ENCODE data around the gene GGPS1. TPM values are rescaled to one million over a fixed set of nuclear protein-coding genes. Genes with fewer than 3 reads are reported as not detected.

The GGPS1 gene
- total and polyA plus RNA-seq, 2 donors (not counting 1 experiment from before 2014, with no cell fraction given) = 13.4 to 46.8 TPM

- peaks cover 9% of the 10 kb centered on the region for H4K20me1 ChIP-seq (ENCODE audit: control insufficient read depth, insufficient read depth, low read length, poor library complexity, severe bottlenecking)
- peaks cover 53% of the 10 kb centered on the region for H3K79me2 ChIP-seq (ENCODE audit: control insufficient read depth, insufficient read depth, low read length)
- intact Hi-C loops (cut with micrococcal nuclease) = no loop called here
- no peak overlapping the region for H3K9ac ChIP-seq (ENCODE audit: low read length)
- Mint-ChIP-seq H3K27me3 (no peaks in the 10 kb centered on the region), H3K9me3 (ENCODE audit: insufficient read depth) (no peaks in the 10 kb centered on the region), H3K4me1 (peaks cover 6% of the 10 kb centered on the region), H3K27ac (no peak overlapping the region), H3K4me3 (no peak overlapping the region)
- peaks cover 8 to 35% of the 10 kb centered on the region in 2 experiments for H3K36me3 ChIP-seq (replicated peaks in 1 of 2; ENCODE audit: control extremely low read depth in 1 of 2, control insufficient read depth in 1 of 2, extremely low read depth in 1 of 2, insufficient read depth in 2 of 2, low read length in 1 of 2)
- H3K9me3 ChIP-seq (ENCODE audit: control extremely low read depth in 1 of 3, control insufficient read depth in 2 of 3, insufficient read depth in 1 of 3, low read length in 2 of 3) = no peaks in the 10 kb centered on the region
- POLR2A ChIA-PET = no interaction called here
- H3K27me3 ChIP-seq (replicated peaks in 1 of 4; ENCODE audit: control extremely low read depth in 1 of 4, control insufficient read depth in 3 of 4, insufficient read depth in 4 of 4, low read length in 3 of 4) = no peaks in the 10 kb centered on the region
- ATAC-seq (ENCODE audit: low read depth) = no peak
- H3K4me1 ChIP-seq (ENCODE audit: control insufficient read depth in 2 of 2, insufficient read depth in 2 of 2, low read length in 2 of 2) = peaks cover 6 to 7% of the 10 kb centered on the region in 2 donors
- H3K4me3 ChIP-seq (ENCODE audit: control extremely low read depth in 1 of 5, extremely low read depth in 1 of 5, insufficient read depth in 1 of 5, low read depth in 2 of 5, low read length in 4 of 5) = no peak overlapping the region
- no peak for TF ChIP-seq EZH2 (IDR thresholded peaks at IDR 0.05; ENCODE audit: borderline replicate concordance, insufficient read depth, low read depth, low read length, poor library complexity, severe bottlenecking)
- TF ChIP-seq CTCF (IDR thresholded peaks at IDR 0.05) = no peak
- DNase-seq = no peak
- no peak overlapping the region for H2AFZ ChIP-seq (ENCODE audit: insufficient read depth, low read depth, low read length, poor library complexity, severe bottlenecking)
- WGBS (ENCODE audit: insufficient coverage) = no CpG with 5 or more reads among the region's 8 CpGs
- CTCF ChIA-PET = no interaction called here
- no peak overlapping the region for H3K27ac ChIP-seq (ENCODE audit: low read length in 2 of 2)
- no peak overlapping the region for H3K4me2 ChIP-seq (replicated peaks; ENCODE audit: low read depth, low read length, poor library complexity, severe bottlenecking)
These were observed 11.4 kb downstream of the GGPS1 start for GRCh38 chr1:235339746-235340145.

GRCh38 chr1:235341334-235341733, 13.0 kb downstream of the GGPS1 start:
- intact Hi-C loops (cut with micrococcal nuclease) = no loop called here
- H3K4me3 ChIP-seq (ENCODE audit: control extremely low read depth in 1 of 5, extremely low read depth in 1 of 5, insufficient read depth in 1 of 5, low read depth in 2 of 5, low read length in 4 of 5) = no peak overlapping the region
- Mint-ChIP-seq H3K27me3 (no peaks in the 10 kb centered on the region), H3K4me1 (peaks cover 6% of the 10 kb centered on the region), H3K27ac (no peak overlapping the region), H3K9me3 (ENCODE audit: insufficient read depth) (no peaks in the 10 kb centered on the region), H3K4me3 (no peak overlapping the region)
- H3K9ac ChIP-seq (ENCODE audit: low read length) = no peak overlapping the region
- H3K79me2 ChIP-seq (ENCODE audit: control insufficient read depth, insufficient read depth, low read length) = peaks cover 38% of the 10 kb centered on the region
- H3K9me3 ChIP-seq (ENCODE audit: control extremely low read depth in 1 of 3, control insufficient read depth in 2 of 3, insufficient read depth in 1 of 3, low read length in 2 of 3) = no peaks in the 10 kb centered on the region
- no peak overlapping the region for H3K4me2 ChIP-seq (replicated peaks; ENCODE audit: low read depth, low read length, poor library complexity, severe bottlenecking)
- no peaks in the 10 kb centered on the region for H3K27me3 ChIP-seq (replicated peaks in 1 of 4; ENCODE audit: control extremely low read depth in 1 of 4, control insufficient read depth in 3 of 4, insufficient read depth in 4 of 4, low read length in 3 of 4)
- POLR2A ChIA-PET = no interaction called here
- WGBS (ENCODE audit: insufficient coverage) = 100% methylated on average over 1 of the region's 1 CpG
- no peak for TF ChIP-seq EZH2 (IDR thresholded peaks at IDR 0.05; ENCODE audit: borderline replicate concordance, insufficient read depth, low read depth, low read length, poor library complexity, severe bottlenecking)
- no peak for TF ChIP-seq CTCF (IDR thresholded peaks at IDR 0.05)
- DNase-seq = no peak
- H2AFZ ChIP-seq (ENCODE audit: insufficient read depth, low read depth, low read length, poor library complexity, severe bottlenecking) = no peak overlapping the region
- no peak overlapping the region for H3K27ac ChIP-seq (ENCODE audit: low read length in 2 of 2)
- peaks cover 8 to 31% of the 10 kb centered on the region in 2 experiments for H3K36me3 ChIP-seq (replicated peaks in 1 of 2; ENCODE audit: control extremely low read depth in 1 of 2, control insufficient read depth in 1 of 2, extremely low read depth in 1 of 2, insufficient read depth in 2 of 2, low read length in 1 of 2)
- peaks cover 5% of the 10 kb centered on the region for H4K20me1 ChIP-seq (ENCODE audit: control insufficient read depth, insufficient read depth, low read length, poor library complexity, severe bottlenecking)
- no peak for ATAC-seq (ENCODE audit: low read depth)
- CTCF ChIA-PET = no interaction called here
- peaks cover 6 to 7% of the 10 kb centered on the region in 2 donors for H3K4me1 ChIP-seq (ENCODE audit: control insufficient read depth in 2 of 2, insufficient read depth in 2 of 2, low read length in 2 of 2)

All from B cell (primary cell).